22Rv1 (cell line): Measurements from ENCODE around the gene KLF3.

Experiments used
- H3K27ac ChIP-seq: fragments of 450-650 bp; 2 replicates; pipeline ENCODE4 v1.5.1; 2017
- CTCF ChIP-seq: fragments of 450-650 bp; IDR thresholded peaks from 2 replicates; pipeline ENCODE4 v1.5.1; 2017; ENCODE audit warnings: mild to moderate bottlenecking
- ZFX ChIP-seq: fragments of 450-650 bp; IDR thresholded peaks from 2 replicates; pipeline ENCODE4 v1.6.1; 2017; ENCODE audit warnings: antibody characterized with exemption, borderline replicate concordance

KLF3 gene

GRCh38 chr4:38733663-38734062, 69.7 kb downstream of the KLF3 start:
- TF ChIP-seq CTCF = no peak
- TF ChIP-seq ZFX = no peak
- no peak overlapping the region for H3K27ac ChIP-seq

DNA sequence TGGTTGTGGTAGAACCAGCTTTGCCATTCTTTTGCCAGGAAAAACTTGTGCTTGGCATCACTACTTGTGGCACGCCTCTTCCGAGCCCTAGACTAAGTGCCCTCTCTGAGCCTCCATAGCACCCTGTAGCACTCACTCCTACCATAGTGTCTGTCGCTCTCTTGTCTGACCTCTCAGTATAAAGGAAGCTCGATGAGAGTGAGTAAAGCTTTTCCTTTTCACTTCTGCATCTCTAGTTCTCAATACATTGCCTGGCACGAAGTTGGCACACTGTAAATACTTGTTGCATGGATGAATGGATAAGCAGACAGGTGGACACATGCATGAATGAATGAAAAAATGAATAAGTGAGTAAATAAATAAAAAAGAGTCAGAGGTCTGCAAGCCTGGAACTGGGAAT, 70.4 kb downstream of the KLF3 start:
- no peak for TF ChIP-seq CTCF
- no peak for TF ChIP-seq ZFX
- H3K27ac ChIP-seq = no peak overlapping the region

- H3K27ac ChIP-seq = no peak overlapping the region
- TF ChIP-seq CTCF (no peak), ZFX (no peak)
Observed at GRCh38 chr4:38734911-38735310, 70.9 kb downstream of the KLF3 start.

GRCh38 chr4:38735870-38736269, 71.9 kb downstream of the KLF3 start:
- TF ChIP-seq CTCF (no peak), ZFX (no peak)
- no peak overlapping the region for H3K27ac ChIP-seq

DNA sequence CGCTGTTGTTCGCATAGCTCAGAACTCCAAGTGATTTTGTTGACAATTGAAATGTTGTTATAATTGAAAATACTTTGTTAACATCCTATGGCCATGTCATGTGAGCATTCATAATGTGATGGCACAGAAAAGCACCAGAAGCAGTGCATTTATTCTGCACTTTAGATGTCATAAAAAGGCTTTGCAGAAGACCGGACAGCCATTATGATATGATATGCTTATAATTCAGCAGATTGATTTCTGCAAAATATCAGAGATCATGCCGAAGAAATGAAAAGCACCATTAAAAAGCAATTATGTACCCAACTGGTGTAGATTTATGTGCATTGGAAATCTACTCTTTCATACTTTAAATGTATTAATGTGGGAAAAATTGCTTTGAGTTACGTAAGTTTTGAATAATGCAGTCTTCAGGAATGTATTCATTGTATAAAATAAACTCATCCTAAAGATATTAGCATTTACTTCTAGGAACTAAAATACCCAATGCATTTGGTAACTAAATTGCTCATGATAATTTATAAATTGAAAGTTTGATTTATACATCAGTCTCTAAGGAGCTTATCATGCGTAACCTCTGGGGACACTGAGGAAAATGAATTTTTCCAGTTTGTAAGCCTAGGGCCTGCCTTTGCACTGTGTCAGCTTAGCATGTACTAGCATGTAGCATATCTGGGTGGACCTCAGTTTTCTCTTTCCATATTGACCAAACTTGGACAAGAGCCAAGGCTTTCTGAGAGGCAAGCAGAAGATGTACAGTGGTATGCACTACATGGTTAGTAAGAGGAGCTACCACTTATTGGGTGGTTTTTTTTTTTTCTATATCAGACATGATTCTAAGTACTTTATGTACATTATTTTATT, 75.2 kb downstream of the KLF3 start:
- no peak for TF ChIP-seq CTCF
- no peak for TF ChIP-seq ZFX
- H3K27ac ChIP-seq = no peak overlapping the region

DNA sequence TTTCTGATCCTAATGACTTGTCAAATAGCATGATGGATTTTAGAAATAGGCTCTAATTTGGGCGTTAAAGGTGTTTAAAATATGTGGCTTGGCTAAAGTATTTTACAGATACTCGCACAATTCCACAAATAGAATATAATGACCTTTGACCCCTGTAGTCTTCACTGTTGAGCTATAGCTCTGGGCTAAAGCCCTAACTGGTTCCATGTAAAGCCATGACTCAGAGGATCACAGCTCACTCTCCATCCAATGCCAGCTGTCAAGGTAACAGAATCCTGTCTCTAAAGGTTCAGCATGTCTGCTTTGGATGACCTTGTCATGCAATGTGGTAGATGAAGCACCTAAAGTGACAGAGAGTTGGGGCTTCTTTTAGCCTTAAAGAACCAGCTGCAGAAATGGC, 76.3 kb downstream of the KLF3 start:
- no peak overlapping the region for H3K27ac ChIP-seq
- TF ChIP-seq CTCF = no peak
- no peak for TF ChIP-seq ZFX

DNA sequence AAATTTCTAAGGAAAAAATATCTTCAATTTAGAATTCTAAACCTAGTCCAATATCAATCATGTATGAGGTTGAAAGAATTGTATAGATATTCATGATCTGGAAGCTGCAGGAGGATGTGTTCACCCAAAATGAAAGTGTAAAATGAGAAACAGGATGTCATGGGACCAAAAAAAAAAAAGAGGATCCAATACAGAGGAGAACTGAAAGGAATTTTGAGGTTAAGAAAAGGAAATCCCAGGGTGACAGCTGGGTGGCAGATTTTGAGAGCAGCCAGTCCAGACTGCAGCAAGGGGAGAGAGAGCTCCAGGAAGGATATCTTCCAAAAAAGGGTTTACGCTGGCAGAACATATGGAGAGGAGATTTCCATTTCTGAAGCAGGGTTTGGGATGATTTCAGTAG, 79.9 kb downstream of the KLF3 start:
- TF ChIP-seq ZFX (no peak), CTCF (no peak)
- H3K27ac ChIP-seq = no peak overlapping the region
